Measurements from ENCODE around the gene SON.
A peak's percentile ranks its signal among the peaks of the same experiment; 100 is the strongest.

SON gene

DNA sequence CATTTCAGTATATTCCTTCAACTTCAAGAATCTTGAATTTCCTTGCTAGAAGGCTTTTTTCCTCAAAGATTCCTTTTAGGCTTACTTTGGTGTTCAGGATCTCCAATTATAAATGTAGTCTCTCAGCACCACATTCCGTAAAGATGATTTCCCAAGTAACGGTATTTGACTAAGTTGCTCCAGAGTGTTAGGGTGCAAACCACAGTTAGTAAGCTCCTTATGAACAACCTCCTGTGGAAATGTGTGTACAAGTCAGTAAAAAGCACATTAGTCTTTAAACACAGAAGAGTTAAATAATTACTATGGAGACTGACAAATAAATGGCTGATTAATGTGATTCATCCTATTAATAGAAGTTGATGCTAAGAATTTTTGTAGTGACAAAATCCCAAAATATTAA lies 35.4 kb downstream of the SON start:
- Histone ChIP-seq H3K27ac (no peak overlapping the region; the same call in 1 of the 2 replicates), H2AFZ (ENCODE audit: low read depth) (no peak overlapping the region), H3K79me2 (ENCODE audit: insufficient read depth, low read depth) (no peaks in the 10 kb centered on the region; the same call in 1 of the 2 replicates), H3K4me2 (no peak overlapping the region), H3K9ac (no peak overlapping the region), H3K36me3 (ENCODE audit: insufficient read depth) (peaks cover 8% of the 10 kb centered on the region; the same call in 1 of the 2 replicates), H4K20me1 (ENCODE audit: insufficient read depth) (no peaks in the 10 kb centered on the region), H3K4me1 (ENCODE audit: low read depth, poor library complexity, severe bottlenecking) (no peaks in the 10 kb centered on the region), H3K27me3 (ENCODE audit: insufficient read depth, low read depth) (no peaks in the 10 kb centered on the region), H3K4me3 (IDR thresholded peaks at IDR 0.05; ENCODE audit: insufficient read depth, low read depth, low read length) (no peak overlapping the region)
- TF ChIP-seq CTCF (conservative IDR thresholded peaks at IDR 0.05; ENCODE audit: low read depth, low read length) = no peak

GRCh38 chr21:33578959-33579542 lies 36.2 kb downstream of the SON start:
- Histone ChIP-seq H2AFZ (ENCODE audit: low read depth) (no peak overlapping the region), H3K4me2 (no peak overlapping the region), H3K27me3 (ENCODE audit: insufficient read depth, low read depth) (no peaks in the 10 kb centered on the region), H3K4me3 (IDR thresholded peaks at IDR 0.05; ENCODE audit: insufficient read depth, low read depth, low read length) (no peak overlapping the region), H3K79me2 (ENCODE audit: insufficient read depth, low read depth) (no peaks in the 10 kb centered on the region; the same call in 1 of the 2 replicates), H3K27ac (peak overlapping the region; percentile 40; the same call in 1 of the 2 replicates), H4K20me1 (ENCODE audit: insufficient read depth) (no peaks in the 10 kb centered on the region), H3K9ac (no peak overlapping the region), H3K36me3 (ENCODE audit: insufficient read depth) (peaks cover 8% of the 10 kb centered on the region; the same call in 1 of the 2 replicates), H3K4me1 (ENCODE audit: low read depth, poor library complexity, severe bottlenecking) (no peaks in the 10 kb centered on the region)
- no peak for TF ChIP-seq CTCF (conservative IDR thresholded peaks at IDR 0.05; ENCODE audit: low read depth, low read length)

DNA sequence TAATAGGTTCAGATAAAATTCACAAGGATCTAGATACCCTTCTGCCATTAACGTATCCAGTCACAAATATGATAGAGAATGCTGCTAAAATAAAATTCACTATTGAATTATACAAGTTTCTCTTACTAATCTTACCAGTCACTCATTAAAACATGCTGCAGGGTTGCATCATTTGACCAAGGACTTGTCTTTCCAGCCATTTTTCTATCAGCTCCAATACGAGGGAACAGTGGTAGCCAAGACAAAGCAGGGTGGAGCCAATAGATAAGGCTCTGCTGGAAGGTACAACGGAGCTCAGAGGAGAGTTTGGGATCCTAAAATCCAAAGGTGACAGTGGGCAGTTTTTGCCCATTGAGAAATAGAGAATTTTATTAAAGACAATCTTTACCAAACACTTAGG lies 41.6 kb downstream of the SON start:
- H3K4me3 ChIP-seq (IDR thresholded peaks at IDR 0.05; ENCODE audit: insufficient read depth, low read depth, low read length) = no peak overlapping the region
- H3K4me1 ChIP-seq (ENCODE audit: low read depth, poor library complexity, severe bottlenecking) = peaks cover 13% of the 10 kb centered on the region
- no peak for TF ChIP-seq CTCF (conservative IDR thresholded peaks at IDR 0.05; ENCODE audit: low read depth, low read length)
- H3K27ac ChIP-seq = no peak overlapping the region
- peaks cover 30% of the 10 kb centered on the region; the same call in 1 of the 2 replicates for H3K79me2 ChIP-seq (ENCODE audit: insufficient read depth, low read depth)
- no peaks in the 10 kb centered on the region for H4K20me1 ChIP-seq (ENCODE audit: insufficient read depth)
- no peak overlapping the region for H3K9ac ChIP-seq
- peaks cover 5% of the 10 kb centered on the region; the same call in 1 of the 2 replicates for H3K36me3 ChIP-seq (ENCODE audit: insufficient read depth)
- H2AFZ ChIP-seq (ENCODE audit: low read depth) = no peak overlapping the region
- H3K4me2 ChIP-seq = no peak overlapping the region
- H3K27me3 ChIP-seq (ENCODE audit: insufficient read depth, low read depth) = no peaks in the 10 kb centered on the region

DNA sequence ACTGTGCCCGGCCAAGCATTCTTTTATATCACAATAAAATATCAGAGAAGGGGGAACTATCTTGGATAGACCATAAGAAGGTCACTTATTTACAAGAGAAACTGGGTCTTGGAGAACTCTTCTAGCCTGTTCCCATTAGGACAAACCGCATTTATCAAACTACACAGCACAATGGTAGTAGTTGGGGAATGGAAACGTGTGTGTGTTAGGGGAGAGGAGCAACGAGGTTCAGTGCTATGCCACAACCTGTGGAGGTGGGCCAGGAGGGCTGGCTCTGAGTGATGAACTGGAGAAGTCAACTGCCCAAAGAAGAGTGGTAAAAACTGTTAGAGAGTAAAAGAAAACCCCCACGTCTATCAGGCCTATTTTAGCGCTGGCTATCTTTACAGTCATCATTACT lies 44.1 kb downstream of the SON start:
- no peak overlapping the region for H2AFZ ChIP-seq (ENCODE audit: low read depth)
- TF ChIP-seq CTCF (conservative IDR thresholded peaks at IDR 0.05; ENCODE audit: low read depth, low read length) = no peak
- H3K9ac ChIP-seq = no peak overlapping the region; the same call in 1 of the 2 replicates
- H3K79me2 ChIP-seq (ENCODE audit: insufficient read depth, low read depth) = peaks cover 30% of the 10 kb centered on the region; the same call in 1 of the 2 replicates
- no peaks in the 10 kb centered on the region for H3K27me3 ChIP-seq (ENCODE audit: insufficient read depth, low read depth)
- H3K4me1 ChIP-seq (ENCODE audit: low read depth, poor library complexity, severe bottlenecking) = peaks cover 16% of the 10 kb centered on the region
- no peak overlapping the region for H3K27ac ChIP-seq
- H3K4me2 ChIP-seq = peak overlapping the region; percentile 86
- peaks cover 5% of the 10 kb centered on the region; the same call in 1 of the 2 replicates for H3K36me3 ChIP-seq (ENCODE audit: insufficient read depth)
- H3K4me3 ChIP-seq (IDR thresholded peaks at IDR 0.05; ENCODE audit: insufficient read depth, low read depth, low read length) = no peak overlapping the region
- no peaks in the 10 kb centered on the region for H4K20me1 ChIP-seq (ENCODE audit: insufficient read depth)

All from KMS-11 (cell line).